Bronchial epithelial cell (primary cell): ENCODE data around the gene SNRNP70. TPM values are rescaled to one million over a fixed set of nuclear protein-coding genes. Genes with fewer than 3 reads are reported as not detected.
"Not testable (repeated sequence)": the region's sequence is repeated elsewhere in the genome, so short reads cannot be mapped to it uniquely, and the experiment has no call there.

Source experiments
- DNase-seq: peaks from one replicate; pipeline ENCODE4 v3.0.0-alpha.2; 2010; ENCODE audit warnings: low read depth
- FAIRE-seq: peaks from 2 replicates; lab custom pipeline; 2011; peaks lifted over from hg19 to GRCh38; lab: Jason Lieb, UNC
- H3K27me3 ChIP-seq: 2 replicates; pipeline ENCODE4 v1.5.1; 2011; ENCODE audit warnings: low read length; ENCODE audit not compliant: control insufficient read depth, insufficient read depth
- H3K36me3 ChIP-seq: 2 replicates; pipeline ENCODE4 v1.5.1; 2011; ENCODE audit warnings: low read length; ENCODE audit not compliant: control insufficient read depth, insufficient read depth
- H3K4me3 ChIP-seq: 2 replicates; pipeline ENCODE4 v1.5.1; 2011; ENCODE audit warnings: mild to moderate bottlenecking, low read depth, low read length, control low read depth
- CTCF ChIP-seq: IDR thresholded peaks from 2 replicates; pipeline ENCODE4 v1.5.1; 2011; ENCODE audit warnings: mild to moderate bottlenecking, moderate library complexity, low read length, control low read depth, inconsistent platforms; ENCODE audit not compliant: insufficient read depth, severe bottlenecking
- total RNA-seq: library from RNA; depleted of rRNA; stranded (reverse); fragments of >200 nt; gene quantifications from 2 replicates; pipeline ENCODE4 v1.2.1, GENCODE V29; 2014

SNRNP70 gene
- total RNA-seq = 74.5 and 126 TPM in 2 replicates

GRCh38 chr19:49085020-49085867 lies at the start of gene SNRNP70:
Gene SNRNP70, plus strand, starts transcription at chr19:49085451. Its CDS starts 964 bp downstream, at chr19:49086415.
- FAIRE-seq (no peak), DNase-seq (peak; percentile 93)
- Histone ChIP-seq H3K27me3 (no peaks in the 10 kb centered on the region), H3K36me3 (peaks cover 8% of the 10 kb centered on the region), H3K4me3 (peak within 1 kb of the TSS; percentile 79)
- TF ChIP-seq CTCF = no peak

- TF ChIP-seq CTCF = peak; percentile 47
- H3K36me3 ChIP-seq, H3K27me3 ChIP-seq, H3K4me3 ChIP-seq, FAIRE-seq, DNase-seq: not testable (repeated sequence)
Measured at GRCh38 chr19:49036815-49037214, 48.4 kb upstream of the SNRNP70 start, which contains the start of gene CGB1. Gene CGB1, minus strand, starts transcription at chr19:49036895. Its CDS starts 184 bp downstream, at chr19:49036711.

GRCh38 chr19:49038111-49038510 lies 47.1 kb upstream of the SNRNP70 start:
- H3K4me3 ChIP-seq, H3K27me3 ChIP-seq, DNase-seq, FAIRE-seq, H3K36me3 ChIP-seq: not testable (repeated sequence)

- DNase-seq = peak; percentile 50
- not testable (repeated sequence) for H3K27me3 ChIP-seq, H3K4me3 ChIP-seq, H3K36me3 ChIP-seq, FAIRE-seq
Measured at GRCh38 chr19:49038557-49039276, 46.5 kb upstream of the SNRNP70 start.

GRCh38 chr19:49039736-49040135 lies 45.5 kb upstream of the SNRNP70 start:
- H3K4me3 ChIP-seq, H3K36me3 ChIP-seq, DNase-seq, FAIRE-seq, H3K27me3 ChIP-seq: not testable (repeated sequence)

- no peaks in the 10 kb centered on the region for H3K36me3 ChIP-seq
- TF ChIP-seq CTCF = no peak
- H3K27me3 ChIP-seq = no peaks in the 10 kb centered on the region
- DNase-seq (peak; percentile 66), FAIRE-seq (no peak)
- no peak overlapping the region for H3K4me3 ChIP-seq
Measured at GRCh38 chr19:49042177-49042576, 43.1 kb upstream of the SNRNP70 start.

- not testable (repeated sequence) for H3K27me3 ChIP-seq, FAIRE-seq, H3K36me3 ChIP-seq, H3K4me3 ChIP-seq, DNase-seq
Measured at GRCh38 chr19:49042666-49043065, 42.6 kb upstream of the SNRNP70 start.

GRCh38 chr19:49043548-49043947 lies 41.7 kb upstream of the SNRNP70 start, which contains the start of gene CGB5:
Gene CGB5, plus strand, starts transcription at chr19:49043848. Its CDS starts 362 bp downstream, at chr19:49044210.
- FAIRE-seq, H3K27me3 ChIP-seq, H3K36me3 ChIP-seq, H3K4me3 ChIP-seq, DNase-seq: not testable (repeated sequence)

GRCh38 chr19:49049011-49049410 lies 36.2 kb upstream of the SNRNP70 start, which contains the start of gene CGB8:
Gene CGB8, minus strand, starts transcription at chr19:49049111. Its CDS starts 372 bp downstream, at chr19:49048739.
- FAIRE-seq = not testable (repeated sequence)

GRCh38 chr19:49049834-49050233 lies 35.4 kb upstream of the SNRNP70 start:
- H3K4me3 ChIP-seq, H3K27me3 ChIP-seq, DNase-seq, H3K36me3 ChIP-seq, FAIRE-seq: not testable (repeated sequence)

More at GRCh38 chr19:49049011-49049410, 36.2 kb upstream of the SNRNP70 start, which contains the start of gene CGB8:
- H3K4me3 ChIP-seq, DNase-seq, H3K27me3 ChIP-seq, H3K36me3 ChIP-seq: not testable (repeated sequence)
